IMR-90 (cell line): ENCODE results near the gene SERPINA9. TPM values are rescaled to one million over a fixed set of nuclear protein-coding genes. Genes with fewer than 3 reads are reported as not detected.

Source experiments
- ATAC-seq: fragments of 200-7000 bp; cut with Tn5 transposase; 2 replicates; pipeline ENCODE4 v1.9.1; 2020; ENCODE audit warnings: low read depth, mild to moderate bottlenecking, moderate library complexity
- BruUV-seq: library from RNA; stranded (reverse); fragments of 400-500 nt; replicated peaks from 2 replicates; lab custom pipeline; 2021; lab: Mats Ljungman, UMichigan
- CTCF ChIA-PET: fragments of 300-600 bp; formaldehyde crosslinking; extraction: SDS; loops from one replicate; lab custom pipeline; 2021; ENCODE audit warnings: antibody characterized with exemption; lab: Yijun Ruan, JAX
- POLR2A ChIA-PET: fragments of 300-600 bp; sonication (Branson Sonifier 250); formaldehyde crosslinking; loops from one replicate; lab custom pipeline; 2022; ENCODE audit warnings: antibody characterized with exemption; ENCODE audit not compliant: unreplicated experiment; lab: Charles Lee
- DNase-seq: peaks from one replicate; pipeline ENCODE4 v3.0.0; 2013
- H2AFZ ChIP-seq: replicated peaks from 2 replicates; pipeline ENCODE3; 2013; ENCODE audit warnings: low read length, mild to moderate bottlenecking; ENCODE audit not compliant: poor library complexity
- H2AK5ac ChIP-seq: 2 replicates; pipeline ENCODE4 v1.6.1; 2013; ENCODE audit warnings: low read depth, low read length, inconsistent platforms
- H2AK9ac ChIP-seq: replicated peaks from 2 replicates; pipeline ENCODE3; 2013; ENCODE audit warnings: mild to moderate bottlenecking, low read depth, low read length, moderate library complexity; ENCODE audit not compliant: poor library complexity
- H2BK120ac ChIP-seq: 2 replicates; pipeline ENCODE4 v1.6.1; 2013; ENCODE audit warnings: low read depth, low read length, inconsistent platforms
- H2BK15ac ChIP-seq: 3 replicates; pipeline ENCODE4 v1.6.1; 2013; ENCODE audit warnings: low read depth, low read length, inconsistent platforms
- H2BK20ac ChIP-seq: 2 replicates; pipeline ENCODE4 v1.6.1; 2013; ENCODE audit warnings: low read depth, mild to moderate bottlenecking, inconsistent platforms, low read length, moderate library complexity
- H2BK5ac ChIP-seq: 2 replicates; pipeline ENCODE4 v1.6.1; 2013; ENCODE audit warnings: mild to moderate bottlenecking, low read depth, low read length, inconsistent platforms; ENCODE audit not compliant: poor library complexity, severe bottlenecking
- H3K14ac ChIP-seq: replicated peaks from 2 replicates; pipeline ENCODE4 v1.6.1; 2013; ENCODE audit warnings: low read depth, low read length, inconsistent platforms
- H3K18ac ChIP-seq: 2 replicates; pipeline ENCODE4 v1.6.1; 2013; ENCODE audit warnings: low read depth, low read length, control low read depth
- H3K23ac ChIP-seq: 2 replicates; pipeline ENCODE4 v1.6.1; 2013; ENCODE audit warnings: low read depth, low read length, inconsistent platforms
- H3K27ac ChIP-seq: 2 replicates; pipeline ENCODE4 v1.5.1; 2013; ENCODE audit warnings: mild to moderate bottlenecking, control low read depth, low read length; ENCODE audit not compliant: insufficient read depth
- H3K27me3 ChIP-seq: 2 replicates; pipeline ENCODE4 v1.6.1; 2013; ENCODE audit warnings: low read length; ENCODE audit not compliant: control insufficient read depth, insufficient read depth
- H3K36me3 ChIP-seq: 2 replicates; pipeline ENCODE4 v1.6.1; 2013; ENCODE audit warnings: low read length, mixed read lengths; ENCODE audit not compliant: control insufficient read depth, insufficient read depth
- H3K4ac ChIP-seq: 2 replicates; pipeline ENCODE4 v1.6.1; 2013; ENCODE audit warnings: low read depth, low read length, inconsistent platforms
- H3K4me1 ChIP-seq: 2 replicates; pipeline ENCODE4 v1.6.1; 2013; ENCODE audit warnings: low read length, mixed read lengths; ENCODE audit not compliant: control insufficient read depth, insufficient read depth
- H3K4me2 ChIP-seq: 2 replicates; pipeline ENCODE4 v1.6.1; 2013; ENCODE audit warnings: low read depth, mild to moderate bottlenecking, control low read depth, low read length, moderate library complexity
- H3K4me3 ChIP-seq: 2 replicates; pipeline ENCODE4 v1.5.1; 2013; ENCODE audit warnings: low read depth, mild to moderate bottlenecking, control low read depth, low read length, moderate library complexity; ENCODE audit not compliant: insufficient read depth
- H3K56ac ChIP-seq: 2 replicates; pipeline ENCODE4 v1.6.1; 2013; ENCODE audit warnings: low read length, inconsistent platforms; ENCODE audit not compliant: insufficient read depth; ENCODE audit errors: extremely low read depth
- H3K79me1 ChIP-seq, 2 experiments: 2 replicates each; pipeline ENCODE4 v1.6.1; 2013; ENCODE audit warnings: low read length in 2 of 2, inconsistent platforms in 1 of 2, low read depth in 1 of 2
- H3K9ac ChIP-seq: 2 replicates; pipeline ENCODE4 v1.6.1; 2013; ENCODE audit warnings: low read depth, low read length, control low read depth
- H3K9me1 ChIP-seq: 2 replicates; pipeline ENCODE4 v1.6.1; 2013; ENCODE audit warnings: low read length, inconsistent platforms; ENCODE audit not compliant: insufficient read depth
- H3K9me3 ChIP-seq: 2 replicates; pipeline ENCODE4 v1.6.1; 2013; ENCODE audit warnings: low read length; ENCODE audit not compliant: control insufficient read depth, insufficient read depth
- H4K20me1 ChIP-seq: 2 replicates; pipeline ENCODE4 v1.6.1; 2013; ENCODE audit warnings: low read length, inconsistent platforms; ENCODE audit not compliant: insufficient read depth
- H4K5ac ChIP-seq: 2 replicates; pipeline ENCODE4 v1.6.1; 2013; ENCODE audit warnings: mild to moderate bottlenecking, low read depth, low read length, control low read depth
- H4K8ac ChIP-seq, 2 experiments: 2 replicates each; pipeline ENCODE4 v1.6.1; 2013; ENCODE audit warnings: low read depth in 2 of 2, low read length in 2 of 2, control low read depth in 1 of 2, inconsistent platforms in 1 of 2
- H4K91ac ChIP-seq: 2 replicates; pipeline ENCODE4 v1.6.1; 2013; ENCODE audit warnings: low read depth, low read length, inconsistent platforms; ENCODE audit not compliant: insufficient read depth
- CEBPB ChIP-seq: IDR thresholded peaks from 2 replicates; pipeline ENCODE4 v1.6.1; 2012; ENCODE audit warnings: low read depth, low read length, improper control_type of control experiment
- WGBS, 2 experiments: methylation state at CpG; one replicate each; pipeline versions ENCODE4 v1.1.5 to v1.1.7; 2013; ENCODE audit warnings: missing lambda C conversion rate in 2 of 2; ENCODE audit not compliant: insufficient read length in 1 of 2; ENCODE audit errors: extremely low coverage in 2 of 2; 5-methylcytosine and 5-hydroxymethylcytosine counted together
- dilution Hi-C: fragments of 300-500 bp; cut with HindIII; formaldehyde crosslinking; loops from one replicate; pipeline ENCODE4 v1.14.3; 2018; ENCODE audit warnings: low sequenced_read_pairs; ENCODE audit not compliant: unreplicated experiment
- in situ Hi-C: fragments of 300-500 bp; cut with MboI; formaldehyde crosslinking; loops from 3 replicates; pipeline ENCODE4 v1.14.3; 2019; ENCODE audit warnings: low sequenced_read_pairs, inconsistent platforms, mixed read lengths
- intact Hi-C: fragments of 100-400 bp; cut with micrococcal nuclease; formaldehyde crosslinking; loops from 2 replicates; pipeline ENCODE4 v1.10.0; 2022
- polyA plus RNA-seq, 3 experiments: library from polyadenylated mRNA; depleted of rRNA; stranded (reverse); fragments of >200 nt; gene quantifications; 2 replicates each; pipeline ENCODE4 v1.2.3, GENCODE V29; 2012; ENCODE audit warnings: low replicate concordance in 1 of 3
- total RNA-seq: library from RNA; depleted of rRNA; stranded (reverse); fragments of >200 nt; gene quantifications from 2 replicates; pipeline ENCODE4 v1.2.3, GENCODE V29; 2012

The SERPINA9 gene
- total and polyA plus RNA-seq, 2 of the 4 experiments (the other 2 are of a cell fraction) = 0.09 to 0.18 TPM

GRCh38 chr14:94441130-94441529, 34.9 kb downstream of the SERPINA9 start:
- no peak for ATAC-seq
- no peak overlapping the region for H2BK20ac ChIP-seq
- no peak for TF ChIP-seq CEBPB

More at GRCh38 chr14:94441130-94441529, 34.9 kb downstream of the SERPINA9 start:
- Histone ChIP-seq H2AK5ac (no peak overlapping the region), H2AK9ac (peak overlapping the region; percentile 63), H3K56ac (no peak overlapping the region), H3K4me2 (no peak overlapping the region), H3K4ac (no peak overlapping the region), H3K14ac (no peak overlapping the region), H4K5ac (no peak overlapping the region), H3K9me1 (no peaks in the 10 kb centered on the region), H4K91ac (no peak overlapping the region), H3K18ac (no peak overlapping the region), H2AFZ (no peak overlapping the region), H3K4me1 (no peaks in the 10 kb centered on the region), H3K27me3 (no peaks in the 10 kb centered on the region), H4K20me1 (no peaks in the 10 kb centered on the region), H2BK5ac (no peak overlapping the region), H3K9me3 (peaks cover 4% of the 10 kb centered on the region; the same call in 1 of the 2 replicates), H3K27ac (no peak overlapping the region), H2BK15ac (no peak overlapping the region), H4K8ac (no peak overlapping the region), H2BK120ac (no peak overlapping the region), H3K4me3 (no peak overlapping the region), H3K9ac (no peak overlapping the region), H3K36me3 (no peaks in the 10 kb centered on the region), H3K23ac (no peak overlapping the region), H3K79me1 (no peaks in the 10 kb centered on the region)
- intact Hi-C loops (no loop called here), in situ Hi-C loops (no loop called here), dilution Hi-C loops (no loop called here)
- CTCF ChIA-PET = no interaction called here
- POLR2A ChIA-PET = no interaction called here
- no peak for DNase-seq
- WGBS, 2 experiments = no CpG with 5 or more reads among the region's 4 CpGs
- BruUV-seq = no TSS peak
